OCI-LY1 (cell line): ENCODE data around the gene CASP8.

Source experiments
- H2AFZ ChIP-seq: fragments of 200-600 bp; sonication (generic), shearing (Covaris generic); 2 replicates; pipeline ENCODE4 v1.6.0; 2014; ENCODE audit warnings: antibody characterized with exemption, mild to moderate bottlenecking, low read length
- H3F3A ChIP-seq: fragments of 200-600 bp; sonication (generic), shearing (Covaris generic); 2 replicates; pipeline ENCODE4 v1.6.0; 2014; ENCODE audit warnings: mild to moderate bottlenecking, antibody characterized with exemption, low read length, moderate library complexity; ENCODE audit not compliant: insufficient read depth
- H3K27ac ChIP-seq: fragments of 200-600 bp; sonication (generic); 2 replicates; pipeline ENCODE4 v1.5.1; 2014; ENCODE audit warnings: low read length, mixed run types, mild to moderate bottlenecking, low read depth; ENCODE audit not compliant: poor library complexity, severe bottlenecking
- H3K27me3 ChIP-seq: fragments of 200-600 bp; sonication (generic); 2 replicates; pipeline ENCODE4 v1.6.0; 2014; ENCODE audit warnings: antibody characterized with exemption, mild to moderate bottlenecking, low read length, moderate library complexity; ENCODE audit not compliant: insufficient read depth
- H3K36me3 ChIP-seq: fragments of 200-600 bp; sonication (generic); 2 replicates; pipeline ENCODE4 v1.6.1; 2014; ENCODE audit warnings: mild to moderate bottlenecking, antibody characterized with exemption, low read length, moderate library complexity, mixed read lengths; ENCODE audit not compliant: insufficient read depth
- H3K4me1 ChIP-seq: fragments of 200-600 bp; sonication (generic); 2 replicates; pipeline ENCODE4 v1.5.1; 2014; ENCODE audit warnings: mild to moderate bottlenecking, low read length, moderate library complexity; ENCODE audit not compliant: insufficient read depth, severe bottlenecking
- H3K4me2 ChIP-seq: fragments of 200-600 bp; sonication (generic), shearing (Covaris generic); 2 replicates; pipeline ENCODE4 v1.6.1; 2014; ENCODE audit warnings: low read length
- H3K4me3 ChIP-seq: fragments of 200-600 bp; sonication (generic); 2 replicates; pipeline ENCODE4 v1.5.1; 2014; ENCODE audit warnings: low read length, low read depth, mild to moderate bottlenecking, mixed read lengths; ENCODE audit not compliant: poor library complexity, severe bottlenecking
- H3K79me2 ChIP-seq: fragments of 200-600 bp; shearing (Covaris generic); 2 replicates; pipeline ENCODE4 v1.6.1; 2016; ENCODE audit warnings: mixed run types, low read length, mixed read lengths; ENCODE audit not compliant: insufficient read depth
- H3K9ac ChIP-seq: fragments of 200-600 bp; sonication (generic), shearing (Covaris generic); 2 replicates; pipeline ENCODE4 v1.6.1; 2014; ENCODE audit warnings: mild to moderate bottlenecking, low read length, mixed read lengths
- H3K9me2 ChIP-seq: fragments of 200-600 bp; sonication (generic), shearing (Covaris generic); 2 replicates; pipeline ENCODE4 v1.6.1; 2014; ENCODE audit warnings: low read depth, mild to moderate bottlenecking, low read length, mixed read lengths
- H3K9me3 ChIP-seq: fragments of 200-600 bp; shearing (Covaris generic); 2 replicates; pipeline ENCODE4 v1.6.1; 2014; ENCODE audit warnings: low read length, mixed read lengths
- H4K20me1 ChIP-seq: fragments of 200-600 bp; sonication (generic), shearing (Covaris generic); 2 replicates; pipeline ENCODE4 v1.6.0; 2016; ENCODE audit warnings: mild to moderate bottlenecking, low read length; ENCODE audit not compliant: insufficient read depth
- CTCF ChIP-seq: fragments of 200-600 bp; sonication (generic), shearing (Covaris generic); IDR thresholded peaks from 2 replicates; pipeline ENCODE4 v1.5.1; 2017; ENCODE audit warnings: mild to moderate bottlenecking, antibody characterized with exemption, low read length, moderate library complexity, mixed read lengths
- EZH2 ChIP-seq: fragments of 200-600 bp; sonication (generic), shearing (Covaris generic); IDR thresholded peaks from 2 replicates; pipeline ENCODE4 v1.8.0; 2017; ENCODE audit warnings: borderline replicate concordance, mixed run types, mild to moderate bottlenecking, antibody characterized with exemption, low read length, moderate library complexity, mixed read lengths

The CASP8 gene

GRCh38 chr2:201327678-201328077, 67.3 kb downstream of the CASP8 start:
- Histone ChIP-seq H2AFZ (no peak overlapping the region), H4K20me1 (no peaks in the 10 kb centered on the region), H3K36me3 (no peaks in the 10 kb centered on the region), H3K4me3 (no peak overlapping the region), H3K9me2 (no peaks in the 10 kb centered on the region), H3K4me2 (no peak overlapping the region), H3K79me2 (no peaks in the 10 kb centered on the region), H3K27ac (no peak overlapping the region), H3K27me3 (no peaks in the 10 kb centered on the region), H3F3A (no peaks in the 10 kb centered on the region), H3K4me1 (no peaks in the 10 kb centered on the region), H3K9me3 (no peaks in the 10 kb centered on the region), H3K9ac (no peak overlapping the region)
- TF ChIP-seq CTCF (no peak), EZH2 (no peak)

- H3K27ac ChIP-seq = no peak overlapping the region
- H3K79me2 ChIP-seq = no peaks in the 10 kb centered on the region
- H2AFZ ChIP-seq = no peak overlapping the region
- H3F3A ChIP-seq = no peaks in the 10 kb centered on the region
- H3K4me1 ChIP-seq = no peaks in the 10 kb centered on the region
- no peak for TF ChIP-seq CTCF
- no peak for TF ChIP-seq EZH2
- no peaks in the 10 kb centered on the region for H3K36me3 ChIP-seq
- no peak overlapping the region for H3K9ac ChIP-seq
- no peaks in the 10 kb centered on the region for H3K9me3 ChIP-seq
- H3K4me2 ChIP-seq = no peak overlapping the region
- no peak overlapping the region for H3K4me3 ChIP-seq
- no peaks in the 10 kb centered on the region for H4K20me1 ChIP-seq
- H3K27me3 ChIP-seq = no peaks in the 10 kb centered on the region
- no peaks in the 10 kb centered on the region for H3K9me2 ChIP-seq
Measured at GRCh38 chr2:201329409-201329808, 69.1 kb downstream of the CASP8 start.
